H1 (cell line): ENCODE measurements around the gene DHDH. TPM values are rescaled to one million over a fixed set of nuclear protein-coding genes. Genes with fewer than 3 reads are reported as not detected.

Experiments used
- CTCF ChIA-PET: fragments of 300-600 bp; sonication (Branson Sonifier 250); formaldehyde crosslinking; loops from one replicate; lab custom pipeline; 2021; ENCODE audit not compliant: partially characterized antibody; lab: Charles Lee
- POLR2A ChIA-PET: fragments of 300-600 bp; sonication (Branson Sonifier 250); formaldehyde crosslinking; loops from one replicate; lab custom pipeline; 2021; ENCODE audit warnings: inconsistent platforms; ENCODE audit not compliant: partially characterized antibody; lab: Charles Lee
- DNase-seq, 2 experiments: peaks; one replicate each; pipeline versions ENCODE4 v3.0.0 to v3.0.0-alpha.2; 2010 to 2022; ENCODE audit warnings: low spot score in 2 of 2, low read depth in 1 of 2, mixed read lengths in 1 of 2
- FAIRE-seq: peaks from 2 replicates; lab custom pipeline; 2011; peaks lifted over from hg19 to GRCh38; lab: Jason Lieb, UNC
- H2AFZ ChIP-seq: 2 replicates; pipeline ENCODE4 v1.8.1; 2012; ENCODE audit warnings: low read length, inconsistent platforms
- H2AK5ac ChIP-seq: 2 replicates; pipeline ENCODE4 v1.6.1; 2013; ENCODE audit warnings: low read depth, low read length
- H2BK120ac ChIP-seq: replicated peaks from 2 replicates; pipeline ENCODE3; 2013; ENCODE audit warnings: low read depth, low read length, inconsistent platforms
- H2BK12ac ChIP-seq: 2 replicates; pipeline ENCODE4 v1.6.1; 2013; ENCODE audit warnings: low read depth, low read length
- H2BK15ac ChIP-seq: 2 replicates; pipeline ENCODE4 v1.6.1; 2013; ENCODE audit warnings: low read length
- H2BK20ac ChIP-seq: 2 replicates; pipeline ENCODE4 v1.6.1; 2013; ENCODE audit warnings: low read length
- H2BK5ac ChIP-seq: 2 replicates; pipeline ENCODE4 v1.6.1; 2013; ENCODE audit warnings: low read depth, low read length
- H3K14ac ChIP-seq: 2 replicates; pipeline ENCODE4 v1.6.1; 2013; ENCODE audit warnings: inconsistent platforms; ENCODE audit not compliant: insufficient read length
- H3K18ac ChIP-seq: 2 replicates; pipeline ENCODE4 v1.6.1; 2013; ENCODE audit warnings: low read length; ENCODE audit errors: extremely low read depth
- H3K23ac ChIP-seq: 2 replicates; pipeline ENCODE4 v1.6.1; 2013; ENCODE audit warnings: inconsistent platforms; ENCODE audit not compliant: insufficient read length
- H3K23me2 ChIP-seq: 2 replicates; pipeline ENCODE4 v1.6.1; 2013; ENCODE audit warnings: low read depth, low read length
- H3K27ac ChIP-seq: 2 replicates; pipeline ENCODE4 v1.6.1; 2011; ENCODE audit warnings: low read depth, low read length, inconsistent platforms
- H3K27me3 ChIP-seq, 4 experiments: replicated peaks in 1 of 4; 1 replicate in 1 of 4; 2 replicates in 3 of 4; pipeline versions ENCODE4 v1.6.1 to v1.8.1; 2011 to 2013; ENCODE audit warnings: low read length in 3 of 4, mild to moderate bottlenecking in 3 of 4, inconsistent platforms in 2 of 4, mixed read lengths in 2 of 4, moderate library complexity in 1 of 4; ENCODE audit not compliant: control insufficient read depth in 3 of 4, insufficient read depth in 3 of 4; ENCODE audit errors: extremely low read depth in 1 of 4
- H3K36me3 ChIP-seq, 4 experiments: 2 replicates each; pipeline versions ENCODE4 v1.6.1 to v1.8.1; 2011 to 2013; ENCODE audit warnings: mild to moderate bottlenecking in 4 of 4, low read length in 3 of 4, moderate library complexity in 2 of 4, control low read depth in 1 of 4, inconsistent platforms in 1 of 4; ENCODE audit not compliant: insufficient read depth in 4 of 4, control insufficient read depth in 2 of 4
- H3K4ac ChIP-seq: replicated peaks from 2 replicates; pipeline ENCODE3; 2013; ENCODE audit warnings: low read length, low read depth, mixed read lengths, inconsistent platforms; ENCODE audit not compliant: insufficient read length
- H3K4me1 ChIP-seq, 4 experiments: replicated peaks in 1 of 4; 1 replicate in 1 of 4; 2 replicates in 3 of 4; pipeline versions ENCODE4 v1.6.1 to v1.8.1; 2011 to 2013; ENCODE audit warnings: low read length in 3 of 4, inconsistent platforms in 2 of 4, mixed read lengths in 1 of 4; ENCODE audit not compliant: insufficient read depth in 4 of 4, control insufficient read depth in 3 of 4
- H3K4me2 ChIP-seq, 2 experiments: 2 replicates each; pipeline versions ENCODE4 v1.6.1 to v1.8.1; 2011 to 2013; ENCODE audit warnings: low read depth in 2 of 2, low read length in 2 of 2, control low read depth in 1 of 2, inconsistent platforms in 1 of 2, mild to moderate bottlenecking in 1 of 2; ENCODE audit not compliant: insufficient read depth in 1 of 2
- H3K4me3 ChIP-seq, 4 experiments: fragments of 200-600, 300-600 bp in 1 of 4; sonication (generic), shearing (Covaris generic), sonication (Bioruptor Twin) in 1 of 4; 2 replicates each; pipeline versions ENCODE4 v1.5.1 to v1.8.1; 2011 to 2016; ENCODE audit warnings: low read length in 4 of 4, low read depth in 3 of 4, control low read depth in 2 of 4, inconsistent platforms in 2 of 4, mild to moderate bottlenecking in 2 of 4, mixed read lengths in 1 of 4, moderate library complexity in 1 of 4; ENCODE audit not compliant: insufficient read depth in 2 of 4; ENCODE audit errors: extremely low read depth in 1 of 4
- H3K56ac ChIP-seq: replicated peaks from 2 replicates; pipeline ENCODE3; 2013; ENCODE audit warnings: low read depth, mild to moderate bottlenecking, mixed read lengths, low read length, inconsistent platforms; ENCODE audit not compliant: insufficient read length
- H3K79me1 ChIP-seq: 2 replicates; pipeline ENCODE4 v1.6.1; 2013; ENCODE audit warnings: low read depth, low read length, control low read depth
- H3K79me2 ChIP-seq, 2 experiments: 2 replicates each; pipeline versions ENCODE4 v1.6.1 to v1.8.1; 2012 to 2013; ENCODE audit warnings: low read length in 2 of 2, mild to moderate bottlenecking in 2 of 2, inconsistent platforms in 1 of 2; ENCODE audit not compliant: insufficient read depth in 2 of 2, control insufficient read depth in 1 of 2
- H3K9ac ChIP-seq, 4 experiments: replicated peaks in 1 of 4; 1 replicate in 1 of 4; 2 replicates in 3 of 4; pipeline versions ENCODE4 v1.6.1 to v1.8.1; 2011 to 2013; ENCODE audit warnings: low read depth in 3 of 4, low read length in 3 of 4, control low read depth in 2 of 4, mild to moderate bottlenecking in 2 of 4, moderate library complexity in 2 of 4, inconsistent platforms in 1 of 4; ENCODE audit errors: extremely low read depth in 1 of 4
- H3K9me3 ChIP-seq, 2 experiments: 2 replicates each; pipeline versions ENCODE4 v1.6.1 to v1.8.1; 2012 to 2013; ENCODE audit warnings: mild to moderate bottlenecking in 2 of 2, moderate library complexity in 2 of 2, control low read depth in 1 of 2, inconsistent platforms in 1 of 2, low read depth in 1 of 2, low read length in 1 of 2, mixed read lengths in 1 of 2; ENCODE audit not compliant: insufficient read depth in 2 of 2
- H4K20me1 ChIP-seq, 2 experiments: replicated peaks in 1 of 2; 2 replicates each; pipeline versions ENCODE3 to v1.8.1; 2011 to 2013; ENCODE audit warnings: inconsistent platforms in 2 of 2, low read length in 2 of 2, mild to moderate bottlenecking in 1 of 2; ENCODE audit not compliant: insufficient read depth in 2 of 2, control insufficient read depth in 1 of 2
- H4K5ac ChIP-seq: 2 replicates; pipeline ENCODE4 v1.6.1; 2013; ENCODE audit warnings: low read length, low read depth, mixed read lengths, inconsistent platforms; ENCODE audit not compliant: insufficient read length
- H4K8ac ChIP-seq: 2 replicates; pipeline ENCODE4 v1.8.0; 2013; ENCODE audit warnings: mild to moderate bottlenecking, moderate library complexity, low read length, inconsistent platforms; ENCODE audit not compliant: insufficient read depth; ENCODE audit errors: extremely low read depth
- H4K91ac ChIP-seq: replicated peaks from 2 replicates; pipeline ENCODE3; 2013; ENCODE audit warnings: low read length, mixed read lengths, inconsistent platforms; ENCODE audit not compliant: insufficient read length
- EGR1 ChIP-seq: IDR thresholded peaks from 2 replicates; pipeline ENCODE4 v1.6.1; 2011; ENCODE audit warnings: low read depth, low read length, borderline replicate concordance
- EP300 ChIP-seq, 2 experiments: IDR thresholded peaks; 1 replicate in 1 of 2; 2 replicates in 1 of 2; pipeline ENCODE4 v1.6.1; 2011 to 2012; ENCODE audit warnings: low read depth in 2 of 2, low read length in 2 of 2, mild to moderate bottlenecking in 2 of 2, borderline replicate concordance in 1 of 2, inconsistent platforms in 1 of 2, moderate library complexity in 1 of 2
- TAF7 ChIP-seq: optimal IDR thresholded peaks from 2 replicates; pipeline ENCODE3; 2011; ENCODE audit warnings: low read depth, mild to moderate bottlenecking, inconsistent platforms, low read length, moderate library complexity, borderline replicate concordance
- WGBS, 2 experiments: shearing (Covaris generic) in 1 of 2; methylation state at CpG; one replicate each; pipeline versions ENCODE4 v1.1.6 to v1.1.7; 2013 to 2015; ENCODE audit warnings: low lambda C conversion rate in 2 of 2, mixed read lengths in 2 of 2, inconsistent platforms in 1 of 2, low coverage in 1 of 2, missing lambda C conversion rate in 1 of 2; ENCODE audit not compliant: insufficient replicate concordance in 2 of 2, insufficient coverage in 1 of 2, insufficient read length in 1 of 2; ENCODE audit errors: extremely low coverage in 1 of 2, missing lambda C conversion rate in 1 of 2; 5-methylcytosine and 5-hydroxymethylcytosine counted together
- polyA plus RNA-seq, 7 experiments: library from polyadenylated mRNA; depleted of rRNA in 3 of 7; stranded (reverse) in 5 of 7; unstranded in 2 of 7; fragments of >200 nt in 5 of 7; fragments of 200-250 nt in 2 of 7; gene quantifications; 1 replicate in 5 of 7; 2 replicates in 1 of 7; 4 replicates in 1 of 7; pipeline versions ENCODE4 v1.2.1 to v1.2.3, GENCODE V29; 2011 to 2013; ENCODE audit warnings: missing spikeins in 2 of 7, mixed read lengths in 2 of 7
- total RNA-seq: library from RNA; stranded (reverse); fragmentation: NEBNext Ultra II Directional; extraction: Animal tissue kit (Norgen Biotek cat#: 25700); gene quantifications from 2 replicates; pipeline ENCODE4 v1.2.1, GENCODE V29; 2021
- TF ChIP-seq, protein P1 (sequence below): IDR thresholded peaks from 2 replicates; pipeline ENCODE4 v1.6.1; 2012; ENCODE audit warnings: inconsistent platforms

DHDH gene
- total and polyA plus RNA-seq, 2 of the 8 experiments (the other 6 are each of a cell fraction or from before 2014, with no cell fraction given): 2.2 to 2.8 TPM

DNA sequence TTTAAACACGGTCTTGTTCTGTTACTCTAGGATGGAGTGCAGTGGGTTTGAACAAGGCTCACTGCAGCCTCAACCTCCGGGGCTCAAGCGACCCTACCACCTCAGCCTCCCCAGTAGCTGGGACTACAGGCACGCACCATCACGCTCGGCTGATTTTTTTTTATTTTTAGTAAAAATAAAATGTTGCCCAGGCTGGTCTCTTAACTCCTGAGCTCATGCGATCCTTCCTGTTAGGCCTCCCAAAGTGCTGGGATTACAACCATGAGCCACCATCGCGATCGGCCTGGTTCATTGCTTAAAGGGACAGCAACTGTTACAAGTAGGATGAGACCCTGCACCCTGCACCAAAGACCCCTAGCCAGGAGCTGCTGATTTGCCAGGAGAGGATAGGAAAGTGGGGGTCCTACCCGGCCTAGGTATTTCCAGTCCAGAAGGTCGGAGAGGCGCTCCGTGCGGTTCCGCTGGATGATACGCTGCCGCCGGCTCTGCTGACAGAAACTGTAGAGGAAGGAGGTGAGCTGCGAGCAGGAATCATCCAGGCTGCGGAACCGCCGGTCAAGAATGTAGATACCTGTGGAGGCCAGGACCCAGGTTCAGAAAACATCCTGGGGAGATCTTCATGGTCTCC lies 36.8 kb downstream of the DHDH start:
- Histone ChIP-seq H3K36me3 (peaks cover 7 to 34% (median 19%) of the 10 kb centered on the region in 4 experiments; a peak in 5 of 8 replicates), H3K27ac (no peak overlapping the region), H3K56ac (no peak overlapping the region), H3K27me3 (no peaks in the 10 kb centered on the region), H4K5ac (no peak overlapping the region), H4K8ac (no peak overlapping the region), H3K4me1 (peaks cover 0 to 3% (median 1%) of the 10 kb centered on the region in 4 experiments; a peak in 4 of 7 replicates), H3K79me1 (peaks cover 2% of the 10 kb centered on the region; the same call in 1 of the 2 replicates), H2BK12ac (no peak overlapping the region), H3K23me2 (peaks cover 5% of the 10 kb centered on the region; the same call in 1 of the 2 replicates), H3K79me2 (peaks cover 0 to 12% of the 10 kb centered on the region in 2 experiments; a peak in 2 of 4 replicates), H2BK5ac (no peak overlapping the region), H2BK20ac (no peak overlapping the region), H4K20me1 (peaks cover 3 to 13% of the 10 kb centered on the region in 2 experiments), H3K4me3 (no peak overlapping the region), H3K4ac (no peak overlapping the region), H3K18ac (no peak overlapping the region), H4K91ac (no peak overlapping the region), H3K23ac (no peak overlapping the region), H3K14ac (no peak overlapping the region), H3K4me2 (no peak overlapping the region), H3K9ac (no peak overlapping the region)
- ChIA-PET POLR2A (interaction anchor here (0.9 to 4.6 kb wide), 15 partner anchors 9 to 144 kb away, joined by 3 to 27 read pairs (median 4); partner anchors contain the start of genes BAX, DHDH, NUCB1 and PPP1R15A), CTCF (interaction anchor here (0.5 to 3.0 kb wide), 49 partner anchors 8 to 218 kb away, joined by 3 to 18 read pairs (median 5); partner anchors contain the start of genes BAX, DHDH, FUT1 and GYS1)
- FAIRE-seq: no peak
- WGBS, 2 experiments: 95% methylated on average over 22 of the region's 23 CpGs; no CpG with 5 or more reads in 1 of the 2 experiments
- no peak for TF ChIP-seq EP300 (IDR thresholded peaks at IDR 0.05; ENCODE audit: borderline replicate concordance in 1 of 2, low read depth in 2 of 2, low read length in 2 of 2)
- TF ChIP-seq EGR1: no peak
- TF ChIP-seq, protein P1, sequence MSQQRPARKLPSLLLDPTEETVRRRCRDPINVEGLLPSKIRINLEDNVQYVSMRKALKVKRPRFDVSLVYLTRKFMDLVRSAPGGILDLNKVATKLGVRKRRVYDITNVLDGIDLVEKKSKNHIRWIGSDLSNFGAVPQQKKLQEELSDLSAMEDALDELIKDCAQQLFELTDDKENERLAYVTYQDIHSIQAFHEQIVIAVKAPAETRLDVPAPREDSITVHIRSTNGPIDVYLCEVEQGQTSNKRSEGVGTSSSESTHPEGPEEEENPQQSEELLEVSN: no peak
- TF ChIP-seq TAF7: peak; percentile 27
- TF ChIP-seq, all 59 proteins: peak for 1
- no peak overlapping the region for H2BK120ac ChIP-seq
- no peak overlapping the region for H2BK15ac ChIP-seq
- no peaks in the 10 kb centered on the region for H3K9me3 ChIP-seq
- H2AFZ ChIP-seq: no peak overlapping the region
- no peak for DNase-seq
- H2AK5ac ChIP-seq: no peak overlapping the region
